Hepatocyte (in vitro differentiated cells): ENCODE measurements around the gene DNAJC5. TPM values are rescaled to one million over a fixed set of nuclear protein-coding genes. Genes with fewer than 3 reads are reported as not detected.

Experiments used
- DNase-seq: peaks from one replicate; pipeline ENCODE4 v3.0.0-alpha.2; 2016; ENCODE audit warnings: low spot score
- H2AFZ ChIP-seq: fragments of 200-600 bp; sonication (generic); 2 replicates; pipeline ENCODE4 v1.6.0; 2016; ENCODE audit warnings: antibody characterized with exemption, mild to moderate bottlenecking
- H3K27ac ChIP-seq: fragments of 200-600 bp; sonication (generic); 2 replicates; pipeline ENCODE4 v1.5.1; 2016; ENCODE audit warnings: mild to moderate bottlenecking
- H3K27me3 ChIP-seq: fragments of 200-600 bp; sonication (generic); 2 replicates; pipeline ENCODE4 v1.6.1; 2016
- H3K36me3 ChIP-seq: fragments of 200-600 bp; sonication (generic); replicated peaks from 2 replicates; pipeline ENCODE4 v1.5.1; 2016; ENCODE audit warnings: low read depth; ENCODE audit not compliant: insufficient read depth
- H3K4me1 ChIP-seq: fragments of 200-600 bp; sonication (generic); 2 replicates; pipeline ENCODE4 v1.5.1; 2016; ENCODE audit warnings: mild to moderate bottlenecking, moderate library complexity; ENCODE audit not compliant: insufficient read depth
- H3K4me2 ChIP-seq: fragments of 200-600 bp; sonication (generic); 2 replicates; pipeline ENCODE4 v1.6.0; 2016
- H3K4me3 ChIP-seq: fragments of 200-600 bp; sonication (generic); 2 replicates; pipeline ENCODE4 v1.5.1; 2016; ENCODE audit warnings: mild to moderate bottlenecking
- H3K79me2 ChIP-seq: fragments of 200-600 bp; sonication (generic); 2 replicates; pipeline ENCODE4 v1.6.0; 2017; ENCODE audit warnings: mild to moderate bottlenecking
- H3K9me2 ChIP-seq: fragments of 200-600 bp; sonication (generic); replicated peaks from 2 replicates; pipeline ENCODE4 v1.6.0; 2017; ENCODE audit warnings: mild to moderate bottlenecking; ENCODE audit not compliant: insufficient read depth
- H3K9me3 ChIP-seq: fragments of 200-600 bp; sonication (generic); 2 replicates; pipeline ENCODE4 v1.5.1; 2016; ENCODE audit warnings: low read depth, mild to moderate bottlenecking
- H4K20me1 ChIP-seq: fragments of 200-600 bp; sonication (generic); 2 replicates; pipeline ENCODE4 v1.6.0; 2016; ENCODE audit warnings: mild to moderate bottlenecking; ENCODE audit not compliant: insufficient read depth, poor library complexity, severe bottlenecking
- EZH2 ChIP-seq: fragments of 200-600 bp; sonication (generic); IDR thresholded peaks from 2 replicates; pipeline ENCODE4 v1.6.1; 2016; ENCODE audit warnings: antibody characterized with exemption, mild to moderate bottlenecking, borderline replicate concordance
- EZH2phosphoT487 ChIP-seq: fragments of 200-600 bp; sonication (generic); IDR thresholded peaks from one replicate; pipeline ENCODE4 v1.6.1; 2018; ENCODE audit warnings: antibody characterized with exemption, mild to moderate bottlenecking, low read depth, moderate library complexity; ENCODE audit not compliant: unreplicated experiment, severe bottlenecking
- WGBS: methylation state at CpG from one replicate; pipeline ENCODE4 v1.1.6; 2016; ENCODE audit warnings: low lambda C conversion rate; ENCODE audit errors: missing lambda C conversion rate; 5-methylcytosine and 5-hydroxymethylcytosine counted together
- polyA plus RNA-seq: library from polyadenylated mRNA; unstranded; fragments of >200 nt; fragmentation: Nextera tagmentation; extraction: Ambion mirVana; gene quantifications from 2 replicates; pipeline ENCODE4 v1.2.1, GENCODE V29; 2016
- total RNA-seq: library from RNA; depleted of rRNA; stranded (reverse); fragments of >200 nt; gene quantifications from 2 replicates; pipeline ENCODE4 v1.2.3, GENCODE V29; 2014
- TF ChIP-seq, protein P1 (sequence below): fragments of 200-600 bp; sonication (generic); IDR thresholded peaks from 2 replicates; pipeline ENCODE4 v1.5.1; 2016; ENCODE audit warnings: antibody characterized with exemption, mild to moderate bottlenecking; ENCODE audit not compliant: poor library complexity

Gene DNAJC5
- total and polyA plus RNA-seq, 2 experiments from 2014 or later, result 10.2 to 39.6 TPM

GRCh38 chr20:63939061-63939935 lies 44.4 kb downstream of the DNAJC5 start:
- H2AFZ ChIP-seq, result no peak overlapping the region
- H3K9me2 ChIP-seq, result no peaks in the 10 kb centered on the region
- H4K20me1 ChIP-seq, result peaks cover 12% of the 10 kb centered on the region
- H3K4me3 ChIP-seq, result no peak overlapping the region
- H3K4me1 ChIP-seq, result no peaks in the 10 kb centered on the region
- no peaks in the 10 kb centered on the region for H3K36me3 ChIP-seq
- H3K9me3 ChIP-seq, result no peaks in the 10 kb centered on the region
- H3K4me2 ChIP-seq, result no peak overlapping the region
- no peak overlapping the region for H3K27ac ChIP-seq
- TF ChIP-seq EZH2, result no peak
- TF ChIP-seq, protein P1, sequence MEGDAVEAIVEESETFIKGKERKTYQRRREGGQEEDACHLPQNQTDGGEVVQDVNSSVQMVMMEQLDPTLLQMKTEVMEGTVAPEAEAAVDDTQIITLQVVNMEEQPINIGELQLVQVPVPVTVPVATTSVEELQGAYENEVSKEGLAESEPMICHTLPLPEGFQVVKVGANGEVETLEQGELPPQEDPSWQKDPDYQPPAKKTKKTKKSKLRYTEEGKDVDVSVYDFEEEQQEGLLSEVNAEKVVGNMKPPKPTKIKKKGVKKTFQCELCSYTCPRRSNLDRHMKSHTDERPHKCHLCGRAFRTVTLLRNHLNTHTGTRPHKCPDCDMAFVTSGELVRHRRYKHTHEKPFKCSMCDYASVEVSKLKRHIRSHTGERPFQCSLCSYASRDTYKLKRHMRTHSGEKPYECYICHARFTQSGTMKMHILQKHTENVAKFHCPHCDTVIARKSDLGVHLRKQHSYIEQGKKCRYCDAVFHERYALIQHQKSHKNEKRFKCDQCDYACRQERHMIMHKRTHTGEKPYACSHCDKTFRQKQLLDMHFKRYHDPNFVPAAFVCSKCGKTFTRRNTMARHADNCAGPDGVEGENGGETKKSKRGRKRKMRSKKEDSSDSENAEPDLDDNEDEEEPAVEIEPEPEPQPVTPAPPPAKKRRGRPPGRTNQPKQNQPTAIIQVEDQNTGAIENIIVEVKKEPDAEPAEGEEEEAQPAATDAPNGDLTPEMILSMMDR, result no peak
- no peak for TF ChIP-seq EZH2phosphoT487
- 82% methylated on average over 8 of the region's 33 CpGs for WGBS
- no peak for DNase-seq
- no peaks in the 10 kb centered on the region for H3K27me3 ChIP-seq
- peaks cover 9% of the 10 kb centered on the region for H3K79me2 ChIP-seq

GRCh38 chr20:63940071-63940471 lies 45.1 kb downstream of the DNAJC5 start:
- WGBS, result 99% methylated on average over 14 of the region's 23 CpGs
- peaks cover 16% of the 10 kb centered on the region for H4K20me1 ChIP-seq
- no peak overlapping the region for H2AFZ ChIP-seq
- peaks cover 14% of the 10 kb centered on the region for H3K79me2 ChIP-seq
- no peak overlapping the region for H3K4me3 ChIP-seq
- H3K36me3 ChIP-seq, result no peaks in the 10 kb centered on the region
- no peaks in the 10 kb centered on the region for H3K27me3 ChIP-seq
- DNase-seq, result no peak
- no peak for TF ChIP-seq EZH2
- no peak for TF ChIP-seq EZH2phosphoT487
- TF ChIP-seq, protein P1, result no peak
- no peaks in the 10 kb centered on the region for H3K9me3 ChIP-seq
- H3K4me1 ChIP-seq, result no peaks in the 10 kb centered on the region
- H3K4me2 ChIP-seq, result no peak overlapping the region
- no peak overlapping the region for H3K27ac ChIP-seq
- no peaks in the 10 kb centered on the region for H3K9me2 ChIP-seq

- H3K4me1 ChIP-seq, result no peaks in the 10 kb centered on the region
- H3K4me2 ChIP-seq, result no peak overlapping the region
- no peak overlapping the region for H2AFZ ChIP-seq
- H3K27ac ChIP-seq, result no peak overlapping the region
- no peak overlapping the region for H3K4me3 ChIP-seq
- no peak for TF ChIP-seq EZH2phosphoT487
- TF ChIP-seq, protein P1, result no peak
- TF ChIP-seq EZH2, result no peak
- 97% methylated on average over 35 of the region's 58 CpGs for WGBS
- peaks cover 21% of the 10 kb centered on the region for H4K20me1 ChIP-seq
- no peak for DNase-seq
- no peaks in the 10 kb centered on the region for H3K9me3 ChIP-seq
- H3K36me3 ChIP-seq, result no peaks in the 10 kb centered on the region
- no peaks in the 10 kb centered on the region for H3K27me3 ChIP-seq
- peaks cover 20% of the 10 kb centered on the region for H3K79me2 ChIP-seq
- H3K9me2 ChIP-seq, result no peaks in the 10 kb centered on the region
Observed at GRCh38 chr20:63940472-63941266, 45.7 kb downstream of the DNAJC5 start.
